ENCODE measurements around the gene PAPPA2. TPM values are rescaled to one million over a fixed set of nuclear protein-coding genes. Genes with fewer than 3 reads are reported as not detected.
A peak's percentile ranks its signal among the peaks of the same experiment; 100 is the strongest.
"Not testable (repeated sequence)": the region's sequence is repeated elsewhere in the genome, so short reads cannot be mapped to it uniquely, and the experiment has no call there.

PAPPA2 gene
- polyA plus RNA-seq, 12 donors = 0.16 to 24.5 (median 0.39) TPM; not detected in 2

GRCh38 chr1:176692988-176693696 is 230.2 kb downstream of the PAPPA2 start:
- DNase-seq = no peak

- no peak for DNase-seq
Observed at GRCh38 chr1:176693697-176694329, 230.8 kb downstream of the PAPPA2 start.

- no peak for DNase-seq
Observed at GRCh38 chr1:176694713-176695112, 231.7 kb downstream of the PAPPA2 start.

- DNase-seq = no peak
Observed at GRCh38 chr1:176696109-176696508, 233.1 kb downstream of the PAPPA2 start.

GRCh38 chr1:176696689-176697088 is 233.7 kb downstream of the PAPPA2 start:
- no peak for DNase-seq

- DNase-seq = no peak
Observed at GRCh38 chr1:176699821-176700220, 236.8 kb downstream of the PAPPA2 start.

GRCh38 chr1:176701151-176701866 is 238.3 kb downstream of the PAPPA2 start:
- no peak for DNase-seq

GRCh38 chr1:176702901-176703300 is 239.9 kb downstream of the PAPPA2 start:
- no peak for DNase-seq

- no peak for DNase-seq
Observed at GRCh38 chr1:176705585-176705984, 242.6 kb downstream of the PAPPA2 start.

- peak; percentile 20 for DNase-seq
Observed at GRCh38 chr1:176717066-176717750, 254.2 kb downstream of the PAPPA2 start.

- DNase-seq = no peak
Observed at GRCh38 chr1:176719447-176719846, 256.5 kb downstream of the PAPPA2 start.

- no peak for DNase-seq
Observed at GRCh38 chr1:176720838-176721237, 257.9 kb downstream of the PAPPA2 start.

- no peak for DNase-seq
Observed at GRCh38 chr1:176733661-176734060, 270.7 kb downstream of the PAPPA2 start.

GRCh38 chr1:176735201-176735600 is 272.2 kb downstream of the PAPPA2 start:
- DNase-seq = no peak

- DNase-seq = no peak
Observed at GRCh38 chr1:176736015-176736414, 273.0 kb downstream of the PAPPA2 start.

GRCh38 chr1:176741181-176741580 is 278.2 kb downstream of the PAPPA2 start:
- no peak for DNase-seq

- no peak for DNase-seq
Observed at GRCh38 chr1:176742322-176742721, 279.3 kb downstream of the PAPPA2 start.

GRCh38 chr1:176744142-176744541 is 281.2 kb downstream of the PAPPA2 start:
- no peak for DNase-seq

GRCh38 chr1:176745945-176746344 is 283.0 kb downstream of the PAPPA2 start:
- DNase-seq = no peak

- no peak for DNase-seq
Observed at GRCh38 chr1:176752505-176752904, 289.5 kb downstream of the PAPPA2 start.

- DNase-seq = no peak
Observed at GRCh38 chr1:176754676-176755075, 291.7 kb downstream of the PAPPA2 start.

GRCh38 chr1:176756817-176757216 is 293.8 kb downstream of the PAPPA2 start:
- DNase-seq = not testable (repeated sequence)

Measured in muscle of arm (tissue), 12 donors.